IPS-20b (cell line): ENCODE results near the gene LYPD4.

ENCODE experiments used
- H3K27ac ChIP-seq: one replicate; pipeline ENCODE4 v1.5.1; 2013; ENCODE audit warnings: low read length
- H3K27me3 ChIP-seq: 2 replicates; pipeline ENCODE4 v1.6.1; 2013; ENCODE audit warnings: mild to moderate bottlenecking, low read length, inconsistent platforms; ENCODE audit not compliant: insufficient read depth
- H3K36me3 ChIP-seq: 2 replicates; pipeline ENCODE4 v1.6.1; 2013; ENCODE audit warnings: low read depth, mild to moderate bottlenecking, inconsistent platforms, low read length, moderate library complexity; ENCODE audit not compliant: insufficient read depth
- H3K4me1 ChIP-seq: 2 replicates; pipeline ENCODE4 v1.6.1; 2013; ENCODE audit warnings: mild to moderate bottlenecking, control low read depth, inconsistent platforms, low read length, moderate library complexity; ENCODE audit not compliant: insufficient read depth
- H3K4me3 ChIP-seq: 2 replicates; pipeline ENCODE4 v1.5.1; 2013; ENCODE audit warnings: mild to moderate bottlenecking, low read length, inconsistent platforms
- H3K9ac ChIP-seq: 2 replicates; pipeline ENCODE4 v1.6.1; 2013; ENCODE audit warnings: low read depth, mild to moderate bottlenecking, inconsistent platforms, low read length, moderate library complexity
- H3K9me3 ChIP-seq: 2 replicates; pipeline ENCODE4 v1.6.1; 2013; ENCODE audit warnings: mild to moderate bottlenecking, low read depth, low read length, inconsistent platforms; ENCODE audit not compliant: insufficient read depth

The LYPD4 gene

DNA sequence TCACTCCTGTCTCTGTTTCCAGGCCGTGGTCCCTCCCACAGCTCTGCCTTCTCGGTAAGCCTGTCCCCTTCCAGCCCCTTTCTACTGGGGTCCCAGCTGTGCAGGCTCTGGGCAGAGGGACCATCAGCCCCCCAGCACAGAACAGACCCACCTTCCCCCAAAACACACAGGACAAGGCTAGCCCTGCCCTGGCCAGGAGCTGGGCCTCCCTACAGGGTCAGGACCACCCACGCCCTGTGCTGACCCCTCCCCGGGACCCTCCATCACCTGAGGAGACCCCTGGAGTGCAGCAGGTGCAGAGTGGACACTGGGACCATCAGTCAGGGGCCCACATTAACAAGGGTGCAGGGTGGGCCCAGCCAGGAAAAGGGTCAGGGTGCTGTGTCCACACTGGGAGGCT is 34.2 kb downstream of the LYPD4 start:
- no peaks in the 10 kb centered on the region for H3K9me3 ChIP-seq
- H3K27ac ChIP-seq: no peak overlapping the region
- H3K36me3 ChIP-seq: no peaks in the 10 kb centered on the region
- H3K27me3 ChIP-seq: no peaks in the 10 kb centered on the region
- H3K4me3 ChIP-seq: no peak overlapping the region
- no peaks in the 10 kb centered on the region for H3K4me1 ChIP-seq
- H3K9ac ChIP-seq: no peak overlapping the region

DNA sequence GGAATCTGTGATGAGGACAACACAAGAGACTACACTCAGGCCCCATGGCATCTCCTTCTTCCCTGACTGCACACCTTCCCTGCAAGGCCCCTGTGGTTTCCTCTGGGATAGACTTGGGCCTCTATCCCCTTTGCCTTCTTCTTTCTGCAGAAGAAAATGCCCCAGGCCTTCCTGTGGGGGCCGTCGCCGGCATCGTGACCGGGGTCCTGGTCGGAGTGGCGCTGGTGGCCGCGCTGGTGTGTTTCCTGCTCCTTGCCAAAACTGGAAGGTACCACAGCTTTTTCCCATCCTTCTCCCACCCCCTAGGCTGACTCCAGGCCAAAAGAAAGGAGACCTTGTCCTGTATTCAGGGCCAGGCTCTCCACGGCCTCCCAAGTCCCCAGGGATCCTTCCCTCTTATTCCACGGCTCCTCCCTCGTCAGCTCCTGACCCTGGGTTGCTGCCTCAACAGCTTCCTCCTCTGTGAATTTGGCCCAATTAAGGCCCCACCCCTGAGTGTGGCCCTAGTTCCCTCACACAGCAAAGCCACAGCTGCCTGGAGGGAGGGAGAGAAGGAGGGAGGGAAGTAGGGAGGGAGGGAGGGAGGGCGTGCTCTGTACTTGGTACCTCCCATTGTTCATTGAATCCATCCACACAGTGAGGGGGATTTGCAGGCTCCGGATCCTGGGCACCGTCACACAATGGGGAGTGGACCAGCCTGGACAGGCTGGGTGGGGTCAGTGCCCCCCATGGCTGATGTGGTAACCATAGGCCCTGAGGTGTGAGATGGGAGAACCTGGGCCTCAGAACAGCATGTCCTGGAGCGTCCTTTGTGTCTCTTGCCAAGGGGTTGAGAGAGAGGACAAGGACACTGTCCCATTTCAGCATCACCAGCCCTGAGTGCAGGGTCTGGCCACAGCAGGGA is 35.6 kb downstream of the LYPD4 start:
- Histone ChIP-seq H3K9ac (no peak overlapping the region), H3K4me1 (no peaks in the 10 kb centered on the region), H3K27me3 (no peaks in the 10 kb centered on the region; the same call in 1 of the 2 replicates), H3K36me3 (no peaks in the 10 kb centered on the region), H3K4me3 (no peak overlapping the region), H3K27ac (no peak overlapping the region), H3K9me3 (no peaks in the 10 kb centered on the region)

DNA sequence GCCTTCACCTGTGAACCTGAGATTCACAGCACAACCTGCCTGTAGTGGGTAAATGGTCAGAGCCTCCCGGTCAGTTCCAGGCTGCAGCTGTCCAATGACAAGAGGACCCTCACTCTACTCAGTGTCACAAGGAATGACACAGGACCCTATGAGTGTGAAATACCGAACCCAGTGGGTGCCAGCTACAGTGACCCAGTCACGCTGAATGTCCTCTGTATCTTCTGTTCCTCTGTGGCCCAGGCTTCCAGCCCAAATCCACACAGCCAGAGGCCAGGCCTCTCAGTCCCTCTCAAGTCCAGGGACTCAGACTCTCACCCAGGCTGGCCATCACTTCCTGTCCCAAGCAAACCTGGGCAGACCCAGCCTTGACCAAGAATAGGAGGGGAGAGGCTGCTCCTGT is 37.3 kb downstream of the LYPD4 start:
- Histone ChIP-seq H3K9me3 (no peaks in the 10 kb centered on the region), H3K4me1 (no peaks in the 10 kb centered on the region), H3K27ac (no peak overlapping the region), H3K27me3 (no peaks in the 10 kb centered on the region; the same call in 1 of the 2 replicates), H3K9ac (no peak overlapping the region), H3K4me3 (no peak overlapping the region), H3K36me3 (no peaks in the 10 kb centered on the region)

DNA sequence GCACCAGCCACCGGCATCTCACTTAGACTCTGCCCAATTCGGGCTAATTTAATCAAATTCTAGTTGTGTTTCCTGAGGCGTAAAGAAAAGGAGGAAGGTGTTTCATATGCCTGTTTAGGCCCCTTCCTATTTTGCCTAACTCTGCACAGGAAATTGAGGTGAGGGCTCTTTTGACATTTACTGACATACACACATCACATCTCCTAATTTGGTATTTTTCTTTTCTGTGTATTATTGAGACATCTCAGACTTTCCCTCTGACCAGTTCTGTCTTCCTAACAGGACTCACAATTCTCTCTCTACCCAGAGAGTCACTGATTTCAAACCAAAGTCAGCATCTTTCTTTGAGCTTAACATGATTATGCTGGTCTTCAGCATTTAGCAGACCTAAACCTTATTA is 40.1 kb downstream of the LYPD4 start:
- Histone ChIP-seq H3K4me1 (no peaks in the 10 kb centered on the region), H3K27ac (no peak overlapping the region), H3K9me3 (no peaks in the 10 kb centered on the region; the same call in 1 of the 2 replicates), H3K9ac (no peak overlapping the region), H3K4me3 (no peak overlapping the region), H3K27me3 (no peaks in the 10 kb centered on the region; the same call in 1 of the 2 replicates), H3K36me3 (no peaks in the 10 kb centered on the region)

DNA sequence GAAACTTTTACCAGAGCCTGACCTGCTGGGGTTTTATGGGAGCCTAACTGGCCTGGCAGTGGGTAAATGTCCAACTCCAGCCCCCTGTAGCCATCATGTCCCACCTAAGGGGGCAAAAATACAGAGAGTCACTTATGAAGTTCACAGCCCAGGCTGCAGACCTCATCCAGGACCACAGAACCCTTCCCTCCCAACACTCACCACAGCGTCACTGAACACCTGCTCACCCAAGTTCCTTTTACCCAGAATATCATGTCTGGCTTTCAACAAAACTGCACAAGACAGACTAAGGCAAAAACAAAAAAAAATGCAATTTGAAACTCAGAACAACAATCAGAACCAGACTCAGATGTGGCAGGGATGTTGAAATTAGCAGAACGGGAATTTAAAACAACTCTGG is 41.7 kb downstream of the LYPD4 start:
- Histone ChIP-seq H3K9ac (no peak overlapping the region), H3K27me3 (no peaks in the 10 kb centered on the region; the same call in 1 of the 2 replicates), H3K4me3 (no peak overlapping the region), H3K4me1 (no peaks in the 10 kb centered on the region), H3K9me3 (no peaks in the 10 kb centered on the region; the same call in 1 of the 2 replicates), H3K36me3 (no peaks in the 10 kb centered on the region), H3K27ac (no peak overlapping the region)

DNA sequence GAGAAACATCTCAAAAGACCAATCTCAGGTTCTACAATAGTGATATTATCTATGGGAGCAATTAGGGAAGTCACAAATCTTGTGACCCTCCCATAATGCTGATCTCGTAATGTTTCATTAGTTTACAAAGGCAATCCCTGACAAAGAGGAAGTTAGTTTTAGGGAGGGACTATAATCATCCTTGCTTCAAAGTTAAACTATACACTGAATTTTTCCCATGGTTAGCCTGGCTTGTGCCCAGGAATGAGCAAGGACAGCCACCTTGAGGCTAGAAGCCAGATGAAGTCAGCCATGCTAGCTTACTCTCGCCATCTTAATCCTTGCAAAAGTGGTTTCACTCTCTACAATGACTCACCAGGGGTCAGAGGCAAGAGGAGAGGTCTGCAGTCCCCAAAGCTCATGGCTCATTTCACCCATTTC is 42.7 kb downstream of the LYPD4 start:
- Histone ChIP-seq H3K4me1 (no peaks in the 10 kb centered on the region), H3K4me3 (no peak overlapping the region), H3K36me3 (no peaks in the 10 kb centered on the region), H3K27me3 (peaks cover 3% of the 10 kb centered on the region; the same call in 1 of the 2 replicates), H3K9ac (no peak overlapping the region), H3K9me3 (no peaks in the 10 kb centered on the region; the same call in 1 of the 2 replicates), H3K27ac (no peak overlapping the region)

DNA sequence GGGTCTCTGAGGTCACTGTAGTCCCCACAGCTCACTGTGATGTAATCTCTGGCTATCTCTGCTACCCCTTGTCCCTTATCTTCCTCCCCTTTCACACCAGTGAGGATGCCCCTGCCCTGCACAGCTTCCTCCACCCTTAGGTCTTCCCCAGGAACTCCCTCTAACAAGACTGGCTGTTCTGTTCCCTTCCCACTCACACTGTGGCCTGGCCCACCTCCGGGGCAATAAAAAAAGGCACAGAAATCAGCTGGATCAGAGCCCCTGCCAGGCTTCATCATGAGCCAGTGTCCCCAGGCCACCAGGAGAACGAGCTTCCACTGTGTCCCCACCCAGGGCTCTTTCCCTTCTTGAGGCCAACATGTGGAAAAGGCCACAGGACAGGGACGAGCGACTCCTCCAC is 43.5 kb downstream of the LYPD4 start:
- Histone ChIP-seq H3K4me1 (no peaks in the 10 kb centered on the region), H3K9ac (no peak overlapping the region), H3K9me3 (no peaks in the 10 kb centered on the region; the same call in 1 of the 2 replicates), H3K27ac (no peak overlapping the region), H3K4me3 (no peak overlapping the region), H3K36me3 (no peaks in the 10 kb centered on the region), H3K27me3 (peaks cover 6% of the 10 kb centered on the region; the same call in 1 of the 2 replicates)

DNA sequence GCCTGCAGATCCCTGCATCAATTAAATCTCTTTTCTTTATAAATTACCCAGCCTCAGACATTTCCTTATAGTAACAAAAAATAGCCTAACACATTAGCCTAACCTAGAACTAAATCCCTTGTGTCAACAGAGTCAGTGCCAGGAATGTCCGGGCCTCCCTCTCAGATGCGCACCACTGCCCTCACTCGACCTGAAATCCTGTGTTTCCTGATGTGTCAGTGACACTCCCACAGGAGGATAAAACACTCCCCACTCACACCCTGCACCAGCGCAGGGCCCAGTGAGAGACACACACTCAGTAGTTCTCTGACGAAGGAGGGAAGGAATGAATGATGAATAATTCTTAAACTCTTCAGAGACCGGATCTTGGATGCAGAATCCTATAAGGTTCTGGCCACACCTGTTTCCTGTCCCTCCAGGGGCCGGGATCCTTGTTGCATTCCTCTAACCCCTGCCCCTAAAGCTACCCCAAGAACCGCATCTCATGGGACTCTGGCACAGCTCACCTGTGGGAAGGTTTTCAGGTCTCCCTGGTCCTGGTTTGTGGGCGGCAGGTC is 45.0 kb downstream of the LYPD4 start:
- Histone ChIP-seq H3K27ac (no peak overlapping the region), H3K27me3 (peaks cover 6% of the 10 kb centered on the region; the same call in 1 of the 2 replicates), H3K4me3 (no peak overlapping the region), H3K4me1 (no peaks in the 10 kb centered on the region), H3K36me3 (no peaks in the 10 kb centered on the region), H3K9me3 (no peaks in the 10 kb centered on the region; the same call in 1 of the 2 replicates), H3K9ac (no peak overlapping the region)

DNA sequence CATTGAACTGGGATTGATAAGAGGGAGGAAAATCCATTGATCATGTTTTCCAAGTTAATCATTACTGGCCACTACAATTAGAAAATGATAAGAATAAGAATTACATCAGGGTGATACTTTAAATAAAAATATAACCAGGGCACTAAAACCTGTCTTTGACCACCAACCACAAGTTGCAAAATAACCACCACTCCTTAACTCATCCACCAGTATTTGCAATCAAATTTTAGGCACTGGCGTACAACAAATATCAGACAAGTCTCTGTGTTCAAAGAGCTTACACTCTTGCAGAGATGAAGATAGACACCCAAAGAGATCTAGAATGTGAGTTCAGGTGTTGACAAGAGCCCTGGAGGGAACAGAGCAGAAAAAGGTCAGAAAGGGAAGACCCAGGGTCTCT is 47.6 kb downstream of the LYPD4 start:
- no peaks in the 10 kb centered on the region for H3K36me3 ChIP-seq
- no peak overlapping the region for H3K9ac ChIP-seq
- peaks cover 15% of the 10 kb centered on the region for H3K27me3 ChIP-seq
- H3K9me3 ChIP-seq: no peaks in the 10 kb centered on the region; the same call in 1 of the 2 replicates
- H3K4me1 ChIP-seq: no peaks in the 10 kb centered on the region
- no peak overlapping the region for H3K27ac ChIP-seq
- no peak overlapping the region for H3K4me3 ChIP-seq

DNA sequence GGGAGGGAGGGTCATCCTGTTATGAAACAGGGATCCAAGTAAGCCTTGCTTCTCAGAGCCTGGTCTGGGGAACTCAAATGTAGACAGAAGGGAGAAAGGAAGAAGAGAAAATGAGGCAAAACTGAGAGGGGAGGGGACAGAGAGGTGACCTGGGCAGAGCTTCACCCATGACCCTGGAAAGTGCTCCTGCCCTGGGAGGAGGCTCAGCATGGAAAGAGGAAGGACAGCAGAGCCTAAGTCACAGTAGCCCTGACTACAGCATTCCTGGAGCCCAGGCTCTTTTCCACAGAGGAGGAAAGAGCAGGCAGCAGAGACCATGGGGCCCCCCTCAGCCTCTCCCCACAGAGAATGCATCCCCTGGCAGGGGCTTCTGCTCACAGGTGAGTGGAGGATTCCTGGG is 48.1 kb downstream of the LYPD4 start, which contains the start of gene CEACAM3:
Gene CEACAM3, plus strand, starts transcription at position 226 of the 400 bp plus-strand sequence. Its CDS starts 91 bp downstream, at position 317.
- Histone ChIP-seq H3K27me3 (peaks cover 15% of the 10 kb centered on the region), H3K4me3 (no peak within 1 kb of the TSS), H3K9ac (no peak within 1 kb of the TSS), H3K9me3 (no peaks in the 10 kb centered on the region; the same call in 1 of the 2 replicates), H3K36me3 (no peaks in the 10 kb centered on the region), H3K27ac (no peak within 1 kb of the TSS), H3K4me1 (no peaks in the 10 kb centered on the region)

DNA sequence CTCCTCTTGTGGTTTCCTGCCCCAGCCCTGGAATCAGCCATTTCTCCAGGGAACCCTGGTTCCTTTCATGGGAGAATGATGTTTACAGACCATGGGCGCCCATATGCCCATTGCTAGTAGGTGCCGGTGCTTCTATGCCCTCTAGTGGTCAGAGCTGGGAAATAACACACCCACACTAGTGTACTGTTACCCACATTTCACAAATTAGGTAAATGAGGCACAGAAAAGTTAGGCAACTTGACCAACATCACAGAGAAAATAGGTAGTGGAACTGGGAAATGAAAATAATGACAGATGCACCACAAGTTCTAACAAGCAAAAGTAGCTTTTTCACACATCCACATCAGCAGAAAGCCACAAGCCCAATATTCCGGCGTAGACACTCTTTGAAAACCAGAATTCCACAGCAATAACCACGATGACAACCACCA is 49.4 kb downstream of the LYPD4 start:
- Histone ChIP-seq H3K27ac (no peak overlapping the region), H3K9ac (no peak overlapping the region), H3K4me1 (no peaks in the 10 kb centered on the region), H3K4me3 (no peak overlapping the region), H3K27me3 (peaks cover 20% of the 10 kb centered on the region), H3K9me3 (no peaks in the 10 kb centered on the region), H3K36me3 (no peaks in the 10 kb centered on the region)

DNA sequence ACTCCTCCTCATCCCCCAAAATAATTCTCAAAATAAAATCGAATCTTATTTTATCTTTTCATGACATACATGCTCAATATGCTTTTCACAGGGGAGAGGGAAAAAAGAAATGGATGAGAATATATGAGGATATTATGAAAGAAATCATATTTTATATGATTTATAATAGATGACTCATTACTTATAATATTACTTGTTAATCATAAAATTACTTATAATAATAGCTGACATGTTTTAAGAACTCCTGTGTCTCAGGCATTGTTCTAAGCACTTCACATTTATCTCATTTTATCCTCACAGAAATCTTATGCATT is 51.1 kb downstream of the LYPD4 start:
- H3K27ac ChIP-seq: no peak overlapping the region
- no peak overlapping the region for H3K4me3 ChIP-seq

More for the DNA sequence above, 51.1 kb downstream of the LYPD4 start:
- Histone ChIP-seq H3K36me3 (no peaks in the 10 kb centered on the region), H3K9ac (no peak overlapping the region), H3K4me1 (no peaks in the 10 kb centered on the region), H3K9me3 (no peaks in the 10 kb centered on the region), H3K27me3 (peaks cover 20% of the 10 kb centered on the region)
